ENCODE results near the gene MTCH2.

MTCH2 gene

GRCh38 chr11:47589118-47589517 lies 53.2 kb downstream of the MTCH2 start:
- no peak for DNase-seq

GRCh38 chr11:47587723-47588326 lies 54.5 kb downstream of the MTCH2 start:
- DNase-seq, result peak in 1 of 2 donors; percentile 53

GRCh38 chr11:47587039-47587716 lies 55.2 kb downstream of the MTCH2 start:
- DNase-seq, result no peak

DNA sequence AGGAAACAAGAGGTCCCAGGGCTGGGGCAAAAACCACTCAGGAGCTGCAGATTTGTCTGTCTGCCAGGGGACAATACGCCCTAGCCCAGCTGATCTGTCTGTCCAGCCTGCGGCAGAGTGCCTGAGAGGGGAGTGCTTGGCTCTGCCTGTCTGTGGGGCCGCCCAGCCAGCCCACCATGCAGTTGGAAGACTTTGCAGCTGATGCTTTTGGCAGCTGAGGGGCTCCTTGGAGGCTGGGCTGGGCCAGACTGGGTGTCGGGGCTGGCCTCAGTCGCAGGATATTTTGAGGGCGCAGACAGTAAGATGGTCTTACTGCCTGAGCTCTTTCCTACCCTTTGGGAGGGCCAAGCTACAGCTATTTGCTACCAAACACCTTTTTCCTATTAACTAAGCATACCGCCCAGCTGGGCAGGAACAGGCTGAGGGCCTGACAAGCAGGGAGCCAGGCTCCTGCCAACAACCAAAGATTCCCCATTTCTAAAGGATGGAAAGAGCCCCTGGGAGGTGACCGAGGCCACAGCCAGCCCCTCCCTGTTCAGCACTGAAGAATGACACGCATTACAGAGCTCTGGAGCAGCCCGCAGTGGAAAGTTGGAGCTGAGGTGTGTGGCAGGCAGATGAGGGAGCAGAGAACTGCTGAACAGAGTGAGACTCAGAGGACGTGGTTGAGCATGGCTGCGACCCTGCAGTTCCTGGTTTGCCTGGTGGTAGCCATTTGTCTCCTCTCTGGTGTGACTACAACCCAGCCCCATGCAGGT lies 56.1 kb downstream of the MTCH2 start, which contains the start of gene FAM180B:
Gene FAM180B, plus strand, starts transcription at position 581 of the 758 bp plus-strand sequence. Its CDS starts 91 bp downstream, at position 672.
- no peak for DNase-seq

DNA sequence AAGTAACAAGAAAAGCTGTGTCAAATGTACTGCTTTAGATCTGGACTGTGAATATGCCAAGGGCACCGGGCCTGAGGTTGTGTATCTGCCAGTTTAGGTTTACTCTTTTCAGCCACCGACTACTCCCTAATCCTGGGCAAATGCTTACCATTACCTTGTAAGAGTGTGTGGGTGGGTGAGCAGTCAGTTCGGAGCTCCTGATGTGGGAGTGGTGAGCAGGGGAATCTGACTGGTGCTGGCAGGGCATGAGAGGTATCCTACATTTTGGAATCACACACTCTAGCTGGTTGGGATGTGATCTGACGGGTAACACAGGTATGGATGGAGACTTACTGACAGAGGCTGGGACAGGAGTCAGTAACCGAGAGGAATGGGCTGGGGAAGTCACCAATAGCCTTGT lies 58.5 kb downstream of the MTCH2 start:
- DNase-seq, result no peak

GRCh38 chr11:47578524-47579494 lies 63.5 kb downstream of the MTCH2 start, which contains the start of the genes KBTBD4 and NDUFS3:
TSS of gene KBTBD4 (minus strand) at chr11:47578970. CDS start at chr11:47578951, 19 bp downstream.
TSS of gene NDUFS3 (plus strand) at chr11:47579074. CDS start at chr11:47579092, 18 bp downstream.
- DNase-seq, result peak; percentile 84 to 92

DNA sequence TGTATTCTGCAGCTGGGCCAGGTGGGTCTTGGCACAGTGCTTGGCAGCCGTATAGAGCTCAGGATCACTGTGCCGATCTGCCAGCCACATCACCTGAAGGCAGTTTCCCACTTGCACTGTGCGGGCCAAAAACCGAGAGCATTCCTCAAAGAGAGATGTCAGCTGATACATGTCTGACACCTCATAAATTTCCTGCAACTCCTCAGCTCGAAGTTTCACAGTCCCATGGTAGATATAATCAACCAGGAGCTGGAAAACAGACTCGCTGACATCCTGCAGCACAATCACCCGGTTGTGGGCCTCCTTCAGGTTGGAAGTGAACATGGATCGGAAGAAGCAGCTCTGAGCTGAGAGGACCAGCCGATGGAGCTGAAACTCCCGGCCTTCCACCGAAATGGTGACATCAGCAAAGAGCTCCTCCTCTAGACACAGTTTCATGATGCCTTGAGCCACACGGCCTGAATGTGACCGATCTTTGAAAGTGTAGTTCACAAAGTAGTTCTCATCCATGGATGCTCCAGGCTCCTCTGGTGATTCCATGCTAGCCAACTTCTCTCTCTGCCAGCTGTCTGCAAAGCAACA lies 64.8 kb downstream of the MTCH2 start:
- DNase-seq, result no peak

DNA sequence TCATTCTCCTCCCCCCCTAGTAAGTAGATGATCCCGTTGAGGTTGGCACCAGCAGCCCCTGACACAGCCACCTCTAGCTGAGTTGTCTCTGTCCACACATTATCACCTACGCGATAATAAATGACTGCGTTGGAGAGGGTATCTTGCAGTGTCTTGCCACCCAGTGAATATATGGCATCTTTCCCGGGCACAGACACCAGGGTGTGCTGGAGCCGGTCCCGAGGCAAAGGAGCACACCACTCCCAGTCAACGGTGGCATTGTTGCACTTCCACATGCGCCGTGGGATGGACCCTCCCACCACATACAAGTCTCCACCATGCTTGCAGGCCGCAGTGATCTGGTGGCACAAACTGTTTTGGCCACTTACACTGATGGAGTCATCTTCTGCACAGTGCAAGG lies 69.0 kb downstream of the MTCH2 start:
- DNase-seq, result no peak

GRCh38 chr11:47572715-47573255 lies 69.6 kb downstream of the MTCH2 start:
- no peak for DNase-seq

GRCh38 chr11:47571895-47572294 lies 70.5 kb downstream of the MTCH2 start:
- no peak for DNase-seq

DNA sequence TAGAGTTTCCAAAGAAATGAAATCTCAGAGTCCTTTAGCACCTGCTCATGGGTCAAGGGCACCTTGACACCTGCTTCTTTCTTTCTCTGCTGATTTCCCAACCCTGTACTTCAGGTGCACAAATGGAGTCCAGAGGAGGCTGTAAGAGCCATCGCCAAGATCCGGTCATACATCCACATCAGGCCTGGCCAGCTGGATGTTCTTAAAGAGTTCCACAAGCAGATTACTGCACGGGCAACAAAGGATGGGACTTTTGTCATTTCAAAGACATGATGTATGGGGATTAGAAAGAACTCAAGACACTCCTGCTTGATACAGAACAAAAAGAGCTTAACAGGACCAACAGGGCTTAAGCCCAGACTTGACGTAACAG lies 71.0 kb downstream of the MTCH2 start:
- no peak for DNase-seq

- no peak for DNase-seq
These were observed 71.6 kb downstream of the MTCH2 start for GRCh38 chr11:47570651-47571356.

GRCh38 chr11:47569646-47570045 lies 72.7 kb downstream of the MTCH2 start:
- DNase-seq, result no peak

Data from CD4-positive, alpha-beta T cell treated with Interleukin-1 beta for 1 hour (primary cell).